B cell (primary cell): ENCODE measurements around the gene MOGAT3.

Experiments used
- CTCF ChIP-seq: fragments of 200-600 bp; IDR thresholded peaks from one replicate; pipeline ENCODE4 v1.8.0; 2022; ENCODE audit warnings: antibody characterized with exemption, mild to moderate bottlenecking
- EZH2 ChIP-seq: IDR thresholded peaks from 2 replicates; pipeline ENCODE4 v1.6.1; 2012; ENCODE audit warnings: borderline replicate concordance, low read depth, mild to moderate bottlenecking, moderate library complexity, low read length; ENCODE audit not compliant: insufficient read depth, poor library complexity, severe bottlenecking

- TF ChIP-seq CTCF, result no peak
- TF ChIP-seq EZH2, result no peak
Observed at GRCh38 chr7:101177644-101178043, 23.2 kb downstream of the MOGAT3 start.
